HG03039 (cell line): ENCODE measurements around the gene HMCN2.

Experiments
- ATAC-seq: cut with Tn5 transposase; IDR thresholded peaks from one replicate; pipeline ENCODE4 v1.9.1; 2021; ENCODE audit warnings: mild to moderate bottlenecking, moderate library complexity; ENCODE audit not compliant: unreplicated experiment

The HMCN2 gene

GRCh38 chr9:130341839-130342713 is 76.5 kb downstream of the HMCN2 start:
- ATAC-seq: no peak

- no peak for ATAC-seq
These were observed 77.1 kb downstream of the HMCN2 start for GRCh38 chr9:130342714-130343085.

GRCh38 chr9:130343445-130343918 is 77.9 kb downstream of the HMCN2 start:
- no peak for ATAC-seq

- no peak for ATAC-seq
These were observed 78.8 kb downstream of the HMCN2 start for GRCh38 chr9:130344366-130344765.

GRCh38 chr9:130345009-130345896 is 79.7 kb downstream of the HMCN2 start:
- no peak for ATAC-seq

GRCh38 chr9:130345897-130346385 is 80.4 kb downstream of the HMCN2 start:
- ATAC-seq: no peak

GRCh38 chr9:130346431-130346830 is 80.9 kb downstream of the HMCN2 start:
- ATAC-seq: no peak

- no peak for ATAC-seq
These were observed 81.5 kb downstream of the HMCN2 start for GRCh38 chr9:130347036-130347435.

GRCh38 chr9:130347931-130348330 is 82.4 kb downstream of the HMCN2 start:
- ATAC-seq: no peak

GRCh38 chr9:130348341-130348740 is 82.8 kb downstream of the HMCN2 start:
- ATAC-seq: no peak

GRCh38 chr9:130348881-130349280 is 83.3 kb downstream of the HMCN2 start:
- ATAC-seq: no peak

- no peak for ATAC-seq
These were observed 83.8 kb downstream of the HMCN2 start for GRCh38 chr9:130349398-130349797.

- ATAC-seq: no peak
These were observed 85.8 kb downstream of the HMCN2 start for GRCh38 chr9:130351343-130351742.

GRCh38 chr9:130352081-130352480 is 86.5 kb downstream of the HMCN2 start:
- no peak for ATAC-seq

- ATAC-seq: no peak
These were observed 87.2 kb downstream of the HMCN2 start for GRCh38 chr9:130352586-130353285.

GRCh38 chr9:130354378-130354777 is 88.8 kb downstream of the HMCN2 start:
- ATAC-seq: no peak

GRCh38 chr9:130354806-130355205 is 89.2 kb downstream of the HMCN2 start:
- no peak for ATAC-seq

GRCh38 chr9:130356033-130356432 is 90.5 kb downstream of the HMCN2 start:
- ATAC-seq: no peak

- no peak for ATAC-seq
These were observed 91.5 kb downstream of the HMCN2 start for GRCh38 chr9:130356877-130357584.

- ATAC-seq: no peak
These were observed 93.4 kb downstream of the HMCN2 start for GRCh38 chr9:130358928-130359327.
